Endothelial cell of umbilical vein (primary cell): Measurements from ENCODE around the gene TFAP2E. TPM values are rescaled to one million over a fixed set of nuclear protein-coding genes. Genes with fewer than 3 reads are reported as not detected.

Source experiments
- BruUV-seq: library from RNA; stranded (reverse); fragments of 400-500 nt; replicated peaks from 2 replicates; lab custom pipeline; 2021; lab: Mats Ljungman, UMichigan
- CTCF ChIA-PET: fragments of 300-600, 350-600 bp; sonication (Branson Sonifier 250); formaldehyde crosslinking; loops from one replicate; lab custom pipeline; 2021; ENCODE audit warnings: antibody characterized with exemption, inconsistent platforms; lab: Charles Lee
- POLR2A ChIA-PET: fragments of 300-600, 350-600 bp; sonication (Branson Sonifier 250); formaldehyde crosslinking; loops from one replicate; lab custom pipeline; 2021; ENCODE audit warnings: antibody characterized with exemption, inconsistent platforms; lab: Charles Lee
- DNase-seq: peaks from one replicate; pipeline ENCODE4 v3.0.0-alpha.2; 2011; ENCODE audit warnings: low read depth, low spot score
- FAIRE-seq: peaks from 2 replicates; lab custom pipeline; 2011; peaks lifted over from hg19 to GRCh38; lab: Jason Lieb, UNC
- H2AFZ ChIP-seq: 2 replicates; pipeline ENCODE4 v1.6.0; 2012; ENCODE audit warnings: low read depth, low read length, control low read depth, inconsistent platforms
- H3K27ac ChIP-seq: 2 replicates; pipeline ENCODE4 v1.5.1; 2011; ENCODE audit warnings: low read depth, mild to moderate bottlenecking, control low read depth, low read length, moderate library complexity; ENCODE audit not compliant: insufficient read depth
- H3K27me3 ChIP-seq, 2 experiments: 2 replicates each; pipeline versions ENCODE4 v1.6.0 to v1.6.1; 2011; ENCODE audit warnings: low read length in 2 of 2, mixed read lengths in 1 of 2; ENCODE audit not compliant: control insufficient read depth in 2 of 2, insufficient read depth in 2 of 2
- H3K36me3 ChIP-seq, 2 experiments: 2 replicates in 1 of 2; 3 replicates in 1 of 2; pipeline ENCODE4 v1.5.1; 2011; ENCODE audit warnings: low read length in 2 of 2, mild to moderate bottlenecking in 1 of 2, moderate library complexity in 1 of 2; ENCODE audit not compliant: control insufficient read depth in 2 of 2, insufficient read depth in 2 of 2; ENCODE audit errors: extremely low read depth in 1 of 2
- H3K4me1 ChIP-seq: 3 replicates; pipeline ENCODE4 v1.5.1; 2011; ENCODE audit warnings: mild to moderate bottlenecking, low read length; ENCODE audit not compliant: control insufficient read depth, insufficient read depth; ENCODE audit errors: extremely low read depth
- H3K4me2 ChIP-seq: 2 replicates; pipeline ENCODE4 v1.6.1; 2011; ENCODE audit warnings: low read length, control low read depth, mixed read lengths; ENCODE audit not compliant: insufficient read depth
- H3K4me3 ChIP-seq, 3 experiments: fragments of 200-600 bp in 1 of 3; sonication (generic), shearing (Covaris generic) in 1 of 3; replicated peaks in 1 of 3; 2 replicates each; pipeline ENCODE4 v1.5.1; 2011 to 2016; ENCODE audit warnings: control low read depth in 3 of 3, low read length in 3 of 3, mild to moderate bottlenecking in 2 of 3, inconsistent platforms in 1 of 3, low read depth in 1 of 3, moderate library complexity in 1 of 3; ENCODE audit not compliant: insufficient read depth in 1 of 3
- H3K79me2 ChIP-seq: 2 replicates; pipeline ENCODE4 v1.6.0; 2012; ENCODE audit warnings: low read length, inconsistent platforms; ENCODE audit not compliant: control insufficient read depth, insufficient read depth
- H3K9ac ChIP-seq: replicated peaks from 2 replicates; pipeline ENCODE3; 2011; ENCODE audit warnings: low read length, control low read depth; ENCODE audit not compliant: insufficient read depth; ENCODE audit errors: extremely low read depth
- H3K9me1 ChIP-seq: replicated peaks from 3 replicates; pipeline ENCODE4 v1.6.0; 2011; ENCODE audit warnings: mild to moderate bottlenecking, low read length; ENCODE audit not compliant: control insufficient read depth, insufficient read depth; ENCODE audit errors: extremely low read depth
- H3K9me3 ChIP-seq: replicated peaks from 2 replicates; pipeline ENCODE4 v1.5.1; 2012; ENCODE audit warnings: low read length, inconsistent platforms; ENCODE audit not compliant: control insufficient read depth, insufficient read depth
- H4K20me1 ChIP-seq: replicated peaks from 2 replicates; pipeline ENCODE3; 2011; ENCODE audit warnings: mild to moderate bottlenecking, low read length; ENCODE audit not compliant: control insufficient read depth, insufficient read depth; ENCODE audit errors: extremely low read depth
- CTCF ChIP-seq, 2 donors: IDR thresholded peaks; 1 replicate in 1 of 2; 2 replicates in 1 of 2; pipeline ENCODE4 v1.5.1; 2011; ENCODE audit warnings: low read length in 2 of 2, mild to moderate bottlenecking in 2 of 2, moderate library complexity in 2 of 2, control low read depth in 1 of 2, inconsistent platforms in 1 of 2, low read depth in 1 of 2; ENCODE audit not compliant: insufficient read depth in 1 of 2; ENCODE audit errors: extremely low read depth in 1 of 2
- EZH2 ChIP-seq: IDR thresholded peaks from 2 replicates; pipeline ENCODE4 v1.6.1; 2012; ENCODE audit warnings: borderline replicate concordance, low read depth, mild to moderate bottlenecking, moderate library complexity, low read length, inconsistent platforms; ENCODE audit not compliant: severe bottlenecking
- FOS ChIP-seq: IDR thresholded peaks from 2 replicates; pipeline ENCODE4 v1.6.1; 2011; ENCODE audit warnings: mild to moderate bottlenecking, low read length, moderate library complexity, borderline replicate concordance; ENCODE audit not compliant: insufficient read depth
- GATA2 ChIP-seq: IDR thresholded peaks from 2 replicates; pipeline ENCODE4 v1.7.0; 2011; ENCODE audit warnings: low read depth, mild to moderate bottlenecking, moderate library complexity, mixed read lengths, low read length; ENCODE audit not compliant: insufficient read length, insufficient read depth
- JUN ChIP-seq: IDR thresholded peaks from 2 replicates; pipeline ENCODE4 v1.6.1; 2011; ENCODE audit warnings: borderline replicate concordance, low read depth; ENCODE audit not compliant: insufficient read length, insufficient read depth
- MAX ChIP-seq: IDR thresholded peaks from 2 replicates; pipeline ENCODE4 v1.6.1; 2011; ENCODE audit not compliant: insufficient read depth, insufficient read length
- MYC ChIP-seq: IDR thresholded peaks from one replicate; pipeline ENCODE4 v1.6.1; 2011; ENCODE audit warnings: mild to moderate bottlenecking, low read depth, low read length
- POLR2A ChIP-seq: IDR thresholded peaks from 2 replicates; pipeline ENCODE4 v1.6.1; 2012; ENCODE audit warnings: low read depth, mild to moderate bottlenecking, control low read depth, low read length
- POLR2AphosphoS5 ChIP-seq: IDR thresholded peaks from 2 replicates; pipeline ENCODE4 v1.6.1; 2012; ENCODE audit warnings: low read depth, mild to moderate bottlenecking, control low read depth, low read length, moderate library complexity; ENCODE audit not compliant: insufficient read depth
- dilution Hi-C: fragments of 300-500 bp; cut with MboI; formaldehyde crosslinking; loops from one replicate; pipeline ENCODE4 v1.15.0; 2019; ENCODE audit warnings: low sequenced_read_pairs; ENCODE audit not compliant: extremely low pct_ligation_motif_present
- intact Hi-C: fragments of 100-400 bp; cut with micrococcal nuclease; formaldehyde crosslinking; loops from one replicate; pipeline ENCODE4 v1.10.0; 2022
- polyA plus RNA-seq, 4 experiments: library from polyadenylated mRNA; depleted of rRNA in 3 of 4; stranded (reverse) in 3 of 4; unstranded in 1 of 4; fragments of >200 nt; gene quantifications; 2 replicates each; pipeline versions ENCODE4 v1.2.1 to v1.2.3, GENCODE V29; 2011 to 2012; ENCODE audit warnings: missing spikeins in 1 of 4
- total RNA-seq: library from RNA; stranded (reverse); gene quantifications from 2 replicates; pipeline ENCODE4 v1.2.3, GENCODE V29; 2021

The TFAP2E gene
- total and polyA plus RNA-seq, 2 donors (not counting 3 experiments of a cell fraction or from before 2014, with no cell fraction given), result 0.06 TPM; not detected in 1

- Histone ChIP-seq H3K4me3 (no peak overlapping the region), H3K9me1 (no peaks in the 10 kb centered on the region), H3K79me2 (no peaks in the 10 kb centered on the region), H3K27me3 (no peaks in the 10 kb centered on the region), H2AFZ (no peak overlapping the region), H3K27ac (no peak overlapping the region), H3K4me2 (no peak overlapping the region), H3K9ac (no peak overlapping the region), H3K36me3 (no peaks in the 10 kb centered on the region), H3K4me1 (no peaks in the 10 kb centered on the region), H4K20me1 (peaks cover 3% of the 10 kb centered on the region), H3K9me3 (no peaks in the 10 kb centered on the region)
- no TSS peak for BruUV-seq
- POLR2A ChIA-PET, result interaction anchor here (0.6 kb wide), 2 partner anchors 13 to 179 kb away, joined by 3 to 6 read pairs; no protein-coding TSS in a partner anchor
- no peak for TF ChIP-seq MYC
- no peak for TF ChIP-seq JUN
- no peak for TF ChIP-seq FOS
- TF ChIP-seq MAX, result no peak
- TF ChIP-seq CTCF (IDR thresholded peaks at IDR 0.05; ENCODE audit: extremely low read depth in 1 of 2, insufficient read depth in 1 of 2, low read depth in 1 of 2, low read length in 2 of 2), result no peak
- no peak for TF ChIP-seq POLR2AphosphoS5
- TF ChIP-seq EZH2, result no peak
- no peak for TF ChIP-seq GATA2
- TF ChIP-seq POLR2A, result no peak
- FAIRE-seq, result no peak
- CTCF ChIA-PET, result interaction anchor here (1.0 to 1.8 kb wide), 4 partner anchors 16 to 86 kb away, joined by 3 to 6 read pairs (median 4); no protein-coding TSS in a partner anchor
- dilution Hi-C loops (no loop called here), intact Hi-C loops (no loop called here)
- no peak for DNase-seq
These were observed 36.5 kb upstream of the TFAP2E start for GRCh38 chr1:35536556-35537162.
